Measurements from ENCODE around the gene PTMS.

The PTMS gene

GRCh38 chr12:6790496-6791150 is 24.5 kb downstream of the PTMS start:
- DNase-seq: peak; percentile 44

- DNase-seq: no peak
Measured at GRCh38 chr12:6791931-6792520, 25.9 kb downstream of the PTMS start.

GRCh38 chr12:6792522-6793201 is 26.5 kb downstream of the PTMS start:
- peak; percentile 52 for DNase-seq

GRCh38 chr12:6795088-6795487 is 28.9 kb downstream of the PTMS start:
- DNase-seq: no peak

- no peak for DNase-seq
Measured at GRCh38 chr12:6796576-6796975, 30.4 kb downstream of the PTMS start.

GRCh38 chr12:6799147-6799546 is 33.0 kb downstream of the PTMS start:
- no peak for DNase-seq

- no peak for DNase-seq
Measured at GRCh38 chr12:6807170-6807569, 41.0 kb downstream of the PTMS start.

GRCh38 chr12:6809056-6809455 is 42.9 kb downstream of the PTMS start:
- DNase-seq: no peak

- DNase-seq: no peak
Measured at GRCh38 chr12:6810758-6811157, 44.6 kb downstream of the PTMS start.

GRCh38 chr12:6813363-6813762 is 47.2 kb downstream of the PTMS start:
- no peak for DNase-seq

GRCh38 chr12:6816598-6816997 is 50.4 kb downstream of the PTMS start:
- no peak for DNase-seq

GRCh38 chr12:6817098-6817497 is 50.9 kb downstream of the PTMS start:
- DNase-seq: no peak

- no peak for DNase-seq
Measured at GRCh38 chr12:6817662-6818157, 51.5 kb downstream of the PTMS start.

- DNase-seq: no peak
Measured at GRCh38 chr12:6818222-6818621, 52.1 kb downstream of the PTMS start.

GRCh38 chr12:6818645-6819044 is 52.5 kb downstream of the PTMS start:
- DNase-seq: no peak

- DNase-seq: no peak
Measured at GRCh38 chr12:6819106-6820030, 53.2 kb downstream of the PTMS start.

GRCh38 chr12:6820166-6820565 is 54.0 kb downstream of the PTMS start:
- DNase-seq: no peak

Measured in CD4-positive, alpha-beta T cell treated with Interleukin-10 for 1 hour (primary cell).